Mucosa of stomach (tissue), 1 donor: ENCODE data around the gene FAM25C.
"Not testable (repeated sequence)": the region's sequence is repeated elsewhere in the genome, so short reads cannot be mapped to it uniquely, and the experiment has no call there.

Source experiments
- H3K27me3 ChIP-seq: one replicate; pipeline ENCODE4 v1.7.0; 2013; ENCODE audit warnings: mild to moderate bottlenecking, low read length; ENCODE audit not compliant: control insufficient read depth, insufficient read depth
- H3K36me3 ChIP-seq: one replicate; pipeline ENCODE4 v1.7.0; 2013; ENCODE audit warnings: low read length; ENCODE audit not compliant: control insufficient read depth, insufficient read depth
- H3K4me1 ChIP-seq: one replicate; pipeline ENCODE4 v1.7.0; 2013; ENCODE audit warnings: mild to moderate bottlenecking, low read length; ENCODE audit not compliant: control insufficient read depth, insufficient read depth
- H3K4me3 ChIP-seq: one replicate; pipeline ENCODE4 v1.7.0; 2013; ENCODE audit warnings: low read length
- H3K9ac ChIP-seq: one replicate; pipeline ENCODE4 v1.7.0; 2013; ENCODE audit warnings: mild to moderate bottlenecking, low read length, moderate library complexity
- H3K9me3 ChIP-seq: one replicate; pipeline ENCODE4 v1.7.0; 2013; ENCODE audit warnings: mild to moderate bottlenecking, low read length, moderate library complexity; ENCODE audit not compliant: control insufficient read depth
- donor health status: Pancreatic carcinoma.

FAM25C gene

DNA sequence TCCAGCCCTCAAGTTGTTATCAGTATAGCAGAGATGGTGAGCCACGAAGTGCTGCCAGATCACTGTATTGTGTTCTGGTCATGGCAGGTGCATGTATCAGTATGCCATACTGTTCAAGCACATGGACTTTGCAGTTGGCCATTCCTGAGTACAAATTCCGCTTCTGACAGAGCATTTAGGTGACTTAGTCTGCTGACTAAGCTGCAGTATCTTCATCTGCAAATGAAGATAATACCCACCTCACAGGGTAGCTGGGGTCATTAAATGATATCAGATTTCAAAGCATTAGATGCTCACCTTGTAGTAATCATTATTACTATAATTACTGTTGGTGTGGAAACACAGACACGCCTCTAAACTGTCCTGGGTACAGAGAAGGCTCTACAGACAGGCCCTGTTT lies 24.2 kb downstream of the FAM25C start:
- H3K36me3 ChIP-seq, H3K9ac ChIP-seq, H3K4me3 ChIP-seq, H3K9me3 ChIP-seq, H3K27me3 ChIP-seq, H3K4me1 ChIP-seq: not testable (repeated sequence)

DNA sequence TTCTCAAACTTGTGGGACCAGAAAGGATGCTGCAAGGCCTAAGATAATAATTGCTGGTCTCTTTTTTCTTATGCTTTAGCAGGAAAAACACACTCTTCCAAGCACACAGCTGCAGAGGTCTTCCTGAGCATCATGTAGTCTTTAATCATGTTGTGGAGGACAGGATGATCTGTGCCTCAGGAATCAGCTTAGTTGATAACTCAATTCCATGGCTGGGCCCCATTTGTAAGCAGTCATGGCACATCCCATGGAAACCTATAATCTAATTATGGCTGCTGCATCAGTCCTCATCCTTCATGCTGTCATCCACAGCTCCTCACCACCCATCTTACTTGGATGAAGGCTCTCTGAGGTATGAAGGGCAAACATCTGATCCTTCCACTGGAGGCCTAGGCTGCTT lies 26.5 kb downstream of the FAM25C start:
- not testable (repeated sequence) for H3K4me3 ChIP-seq, H3K9ac ChIP-seq, H3K4me1 ChIP-seq, H3K36me3 ChIP-seq, H3K27me3 ChIP-seq, H3K9me3 ChIP-seq

DNA sequence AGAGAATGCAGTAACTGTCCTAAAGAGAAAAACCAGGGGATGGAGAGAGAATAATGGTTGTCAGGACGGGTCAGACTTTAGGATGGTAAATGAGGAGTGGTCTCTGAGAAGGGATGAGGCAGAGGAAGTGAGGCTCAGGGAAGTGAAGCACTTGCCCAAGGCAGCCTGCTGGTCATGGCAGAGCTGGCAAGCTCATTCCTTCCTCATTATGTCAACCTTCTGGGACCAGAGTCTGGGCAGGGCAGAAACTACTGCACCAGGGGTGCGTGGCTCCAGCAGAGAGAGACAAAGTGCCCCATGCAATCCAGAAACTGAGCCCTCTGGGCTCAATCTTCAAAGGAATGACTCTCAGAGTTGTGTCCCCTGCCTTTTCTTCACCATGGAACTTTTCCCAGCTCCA lies 27.5 kb downstream of the FAM25C start:
- not testable (repeated sequence) for H3K27me3 ChIP-seq, H3K9me3 ChIP-seq, H3K36me3 ChIP-seq, H3K4me1 ChIP-seq, H3K9ac ChIP-seq, H3K4me3 ChIP-seq

DNA sequence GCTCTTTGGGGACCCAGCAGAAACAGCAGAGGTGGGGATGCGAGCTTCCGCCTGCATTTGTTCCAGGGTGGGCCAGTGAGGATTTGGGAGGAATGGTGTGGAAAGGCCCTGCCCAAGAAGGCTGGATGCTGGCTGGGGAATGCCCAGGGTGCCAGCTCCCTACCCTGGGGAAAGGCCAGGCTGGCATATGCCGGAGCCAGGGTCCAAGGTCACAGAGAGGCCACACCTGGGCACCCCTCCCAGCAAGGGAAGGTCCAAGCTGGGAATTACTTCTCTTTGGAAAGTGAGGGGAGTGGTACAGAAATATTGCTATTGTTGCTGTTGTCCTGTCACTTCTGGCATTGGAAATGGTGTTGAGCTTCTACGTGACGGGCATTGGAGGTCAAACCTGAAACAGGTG lies 28.0 kb downstream of the FAM25C start:
- H3K36me3 ChIP-seq, H3K4me3 ChIP-seq, H3K9me3 ChIP-seq, H3K27me3 ChIP-seq, H3K9ac ChIP-seq, H3K4me1 ChIP-seq: not testable (repeated sequence)

DNA sequence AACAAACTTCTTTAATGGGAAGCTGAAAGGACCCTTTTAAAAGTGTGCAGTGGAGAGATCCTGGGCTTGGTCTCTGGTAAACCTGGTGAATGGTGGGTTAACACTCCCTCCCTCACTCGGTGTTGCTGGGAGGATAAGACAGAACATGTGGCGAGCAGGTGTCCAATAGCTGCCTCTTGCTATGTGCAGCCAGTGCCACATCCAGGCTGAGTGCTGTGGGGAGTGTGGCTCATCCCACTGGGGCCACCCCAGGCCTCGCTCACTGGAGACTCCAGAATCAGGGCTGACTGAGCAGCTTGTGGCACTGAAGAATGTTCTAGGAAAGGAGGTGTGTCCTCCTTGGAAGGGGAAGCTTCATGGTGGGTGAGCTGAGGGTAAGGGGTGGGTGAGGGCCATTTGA lies 29.5 kb downstream of the FAM25C start:
- not testable (repeated sequence) for H3K36me3 ChIP-seq, H3K27me3 ChIP-seq, H3K4me1 ChIP-seq, H3K9ac ChIP-seq, H3K4me3 ChIP-seq, H3K9me3 ChIP-seq

DNA sequence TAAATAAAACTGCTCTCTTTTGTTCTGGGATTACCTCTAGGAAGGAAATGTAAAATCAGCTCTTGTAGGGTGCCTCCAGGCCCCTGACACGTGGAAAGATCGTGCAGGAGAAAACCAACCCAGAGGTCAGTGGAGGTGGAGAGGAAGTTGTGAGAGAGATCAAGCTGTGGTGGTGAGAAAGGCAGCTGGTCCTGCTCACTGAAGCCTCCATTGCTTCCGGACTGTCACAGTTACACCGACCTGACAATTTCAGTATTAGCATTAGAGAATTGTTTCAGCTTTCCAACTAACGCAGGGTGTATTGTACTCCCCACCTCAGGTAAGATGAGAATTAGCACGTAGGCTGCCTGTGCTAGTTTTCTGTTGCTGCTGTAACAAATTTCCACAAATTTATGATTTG lies 30.6 kb downstream of the FAM25C start:
- not testable (repeated sequence) for H3K36me3 ChIP-seq, H3K27me3 ChIP-seq, H3K9ac ChIP-seq, H3K4me1 ChIP-seq, H3K9me3 ChIP-seq, H3K4me3 ChIP-seq

DNA sequence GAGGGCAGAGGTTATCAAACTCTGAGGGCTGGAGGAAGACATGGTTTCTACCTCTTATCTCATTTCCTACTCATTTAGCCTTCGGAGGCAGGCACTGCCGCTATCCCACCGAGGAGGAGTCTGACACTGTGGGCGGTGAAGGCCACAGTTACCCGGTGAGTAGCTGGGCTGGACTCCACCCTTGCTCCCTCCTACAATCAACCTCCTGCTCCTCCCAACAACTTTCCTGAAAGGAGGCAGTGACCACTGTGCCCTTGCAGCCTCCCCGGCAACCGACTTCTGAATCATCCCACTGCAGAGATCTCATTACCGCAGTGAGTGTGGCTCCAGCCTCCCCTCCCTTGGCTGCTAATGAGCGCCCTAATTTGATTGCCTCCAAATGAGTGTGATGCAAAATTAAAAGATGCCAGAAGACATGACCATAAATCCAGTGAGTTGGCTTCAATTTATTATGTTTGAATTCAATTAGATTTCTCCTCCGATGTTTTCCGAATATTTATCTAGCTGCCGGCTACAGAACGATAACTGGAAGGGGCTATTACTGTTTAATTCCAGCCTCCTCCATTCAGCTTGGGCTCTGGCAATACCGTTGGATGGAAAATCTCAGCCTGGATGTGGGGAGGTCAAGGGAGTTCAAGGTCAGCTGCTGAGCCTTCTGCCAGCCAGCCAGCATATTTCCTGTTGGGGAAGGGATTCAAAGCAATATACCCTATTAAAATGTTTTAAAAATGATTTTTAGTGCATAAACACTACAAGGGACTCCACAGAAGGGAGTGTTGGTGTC lies 35.1 kb downstream of the FAM25C start:
- not testable (repeated sequence) for H3K36me3 ChIP-seq, H3K9ac ChIP-seq, H3K9me3 ChIP-seq, H3K4me1 ChIP-seq, H3K27me3 ChIP-seq, H3K4me3 ChIP-seq

DNA sequence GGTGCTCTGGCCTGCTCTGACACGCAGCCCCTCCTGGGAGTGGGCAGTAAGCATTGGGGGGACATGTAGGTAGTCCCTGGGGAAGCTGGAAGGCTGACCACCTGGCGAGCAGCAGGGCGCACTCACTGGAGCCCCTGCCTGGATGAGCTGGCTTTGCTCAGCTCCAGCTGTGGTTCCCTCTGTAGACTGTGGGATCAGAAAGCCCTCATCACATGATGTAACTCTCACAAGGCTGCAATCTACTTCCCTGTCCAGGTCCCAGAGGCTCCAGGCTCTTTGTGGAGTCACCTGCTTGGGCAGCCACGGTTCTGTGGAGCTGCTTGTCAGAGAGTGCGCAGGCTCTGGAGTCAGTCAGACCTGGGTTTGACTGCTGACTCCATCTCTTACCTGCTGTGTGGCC lies 36.8 kb downstream of the FAM25C start:
- H3K4me1 ChIP-seq, H3K9me3 ChIP-seq, H3K4me3 ChIP-seq, H3K27me3 ChIP-seq, H3K9ac ChIP-seq, H3K36me3 ChIP-seq: not testable (repeated sequence)

DNA sequence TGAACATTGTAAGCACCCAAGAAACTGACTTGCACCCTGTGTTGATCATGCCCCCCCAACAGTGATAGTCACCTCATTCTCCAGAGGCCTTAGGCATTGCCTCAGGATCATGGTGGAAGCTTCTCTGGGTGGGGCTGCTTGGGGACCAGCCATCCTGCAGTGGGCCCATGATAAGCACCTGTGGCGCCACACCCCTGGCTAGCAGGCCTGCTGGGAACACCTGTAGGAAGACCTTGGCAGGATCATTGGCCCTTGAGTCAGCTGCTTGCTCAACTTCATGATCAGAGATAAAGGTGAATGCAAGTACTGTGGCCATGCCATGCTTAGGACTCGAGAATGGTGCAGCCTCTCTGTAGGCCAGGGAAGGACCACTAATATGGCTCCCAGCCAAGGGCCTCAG lies 38.9 kb downstream of the FAM25C start:
- H3K27me3 ChIP-seq, H3K36me3 ChIP-seq, H3K9ac ChIP-seq, H3K4me1 ChIP-seq, H3K9me3 ChIP-seq, H3K4me3 ChIP-seq: not testable (repeated sequence)

DNA sequence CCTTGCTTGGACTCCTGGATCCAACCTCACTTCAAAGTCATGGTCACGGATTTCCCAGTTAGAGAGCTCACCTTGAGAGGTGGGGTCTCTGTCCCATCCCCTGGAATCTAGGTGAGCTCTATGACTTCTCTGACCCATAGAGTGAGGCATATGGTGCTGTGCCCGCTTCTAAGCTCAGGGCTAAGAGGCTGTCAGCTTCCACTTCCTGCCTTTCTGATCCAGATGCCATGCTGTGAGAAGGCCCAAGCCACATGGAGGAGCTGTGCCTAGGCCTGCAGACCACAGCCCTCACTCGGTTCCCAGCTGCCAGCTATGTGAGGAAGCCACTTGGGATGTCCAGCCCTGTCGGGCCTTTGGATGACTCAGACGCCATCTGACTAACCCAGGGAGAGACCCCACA lies 39.9 kb downstream of the FAM25C start:
- H3K9me3 ChIP-seq, H3K4me3 ChIP-seq, H3K36me3 ChIP-seq, H3K9ac ChIP-seq, H3K4me1 ChIP-seq, H3K27me3 ChIP-seq: not testable (repeated sequence)

DNA sequence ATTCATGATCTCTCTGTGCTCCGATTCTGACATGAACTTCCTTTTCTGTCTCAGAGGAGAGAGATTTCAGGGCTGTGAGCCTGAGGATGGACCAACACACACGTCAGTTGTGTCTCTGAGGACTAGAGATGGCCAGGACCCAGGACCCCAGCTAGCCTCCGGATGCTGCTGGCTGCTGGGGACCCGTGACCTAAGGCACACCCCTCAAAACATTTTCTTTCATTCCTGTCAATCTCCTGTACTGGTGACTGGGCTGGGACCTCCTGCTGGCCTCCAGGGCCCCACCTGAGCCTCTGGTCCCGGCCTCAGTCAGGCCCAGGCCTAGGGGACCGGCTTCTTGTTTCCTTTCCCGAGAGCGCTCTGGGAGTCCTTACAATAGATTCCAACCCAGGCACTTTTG lies 42.4 kb downstream of the FAM25C start:
- not testable (repeated sequence) for H3K9ac ChIP-seq, H3K4me1 ChIP-seq, H3K27me3 ChIP-seq, H3K9me3 ChIP-seq, H3K36me3 ChIP-seq, H3K4me3 ChIP-seq

DNA sequence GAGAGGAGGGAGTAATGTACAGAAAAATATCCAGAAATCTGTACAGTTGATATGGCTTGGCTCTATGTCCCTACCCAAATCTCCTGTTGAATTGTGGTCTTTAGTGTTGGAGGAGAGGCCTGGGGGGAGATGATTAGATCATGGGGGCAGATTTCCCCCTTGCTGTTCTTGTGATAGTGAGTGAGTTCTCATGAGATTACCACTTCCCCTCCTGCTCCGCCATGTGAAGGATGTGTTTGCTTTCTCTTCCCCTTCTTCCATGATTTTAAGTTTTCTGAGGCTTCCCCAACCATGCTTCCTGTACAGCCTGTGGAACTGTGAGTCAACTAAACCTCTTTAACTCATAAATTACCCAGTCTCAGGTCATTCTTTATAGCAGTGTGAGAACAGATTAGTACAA lies 52.2 kb downstream of the FAM25C start:
- H3K4me1 ChIP-seq, H3K36me3 ChIP-seq, H3K4me3 ChIP-seq, H3K27me3 ChIP-seq, H3K9me3 ChIP-seq, H3K9ac ChIP-seq: not testable (repeated sequence)
